WTC11 (cell line): ENCODE measurements around the gene C1QL4. TPM values are rescaled to one million over a fixed set of nuclear protein-coding genes. Genes with fewer than 3 reads are reported as not detected.

Experiments
- ATAC-seq: fragments of 200-7000 bp; cut with Tn5 transposase; 2 replicates; pipeline ENCODE4 v1.10.0; 2021; ENCODE audit warnings: mild to moderate bottlenecking, moderate library complexity
- CTCF ChIA-PET: fragments of 300-600 bp; sonication (Branson Sonifier 250); formaldehyde crosslinking; loops from one replicate; lab custom pipeline; 2021; ENCODE audit warnings: antibody characterized with exemption; lab: Charles Lee
- POLR2A ChIA-PET: fragments of 350-600 bp; sonication (Branson Sonifier 250); formaldehyde crosslinking; loops from one replicate; lab custom pipeline; 2021; ENCODE audit warnings: antibody characterized with exemption; lab: Charles Lee
- DNase-seq: peaks from one replicate; pipeline ENCODE4 v3.0.0; 2021; ENCODE audit warnings: low spot score
- H3K27ac Mint-ChIP-seq: 2 replicates; pipeline ENCODE4 v1.8.0; 2021; ENCODE audit warnings: mixed read lengths
- H3K27me3 Mint-ChIP-seq: 2 replicates; pipeline ENCODE4 v1.8.0; 2021; ENCODE audit warnings: low read depth, mild to moderate bottlenecking, moderate library complexity, mixed read lengths
- H3K36me3 Mint-ChIP-seq: 2 replicates; pipeline ENCODE4 v1.8.0; 2021; ENCODE audit warnings: mixed read lengths
- H3K4me1 Mint-ChIP-seq: 2 replicates; pipeline ENCODE4 v1.8.0; 2022; ENCODE audit warnings: mixed read lengths
- H3K4me3 Mint-ChIP-seq: 2 replicates; pipeline ENCODE4 v1.8.0; 2021; ENCODE audit warnings: mild to moderate bottlenecking, moderate library complexity, mixed read lengths
- H3K9me3 Mint-ChIP-seq: 2 replicates; pipeline ENCODE4 v1.8.0; 2021; ENCODE audit warnings: mixed read lengths
- ATF2 ChIP-seq: sonication (generic); formaldehyde crosslinking; IDR thresholded peaks from 2 replicates; pipeline ENCODE4 v1.8.1; 2022; ENCODE audit warnings: low read depth, missing genetic modification reagents, borderline replicate concordance
- E2F5 ChIP-seq: sonication (generic); formaldehyde crosslinking; IDR thresholded peaks from 2 replicates; pipeline ENCODE4 v1.8.1; 2022; ENCODE audit warnings: mild to moderate bottlenecking, moderate library complexity, missing genetic modification reagents
- ELF4 ChIP-seq: sonication (generic); formaldehyde crosslinking; IDR thresholded peaks from 2 replicates; pipeline ENCODE4 v1.8.1; 2022; ENCODE audit warnings: low read depth, mild to moderate bottlenecking, moderate library complexity, missing genetic modification reagents
- EMX1 ChIP-seq: fragments of 250-450 bp; sonication (Bioruptor Pico); IDR thresholded peaks from 2 replicates; pipeline ENCODE4 v1.8.0; 2021; ENCODE audit warnings: mild to moderate bottlenecking
- ESRRA ChIP-seq: sonication (generic); formaldehyde crosslinking; IDR thresholded peaks from 2 replicates; pipeline ENCODE4 v1.8.1; 2022; ENCODE audit warnings: mild to moderate bottlenecking, missing genetic modification reagents, borderline replicate concordance
- ETV6 ChIP-seq: sonication (generic); formaldehyde crosslinking; IDR thresholded peaks from 2 replicates; pipeline ENCODE4 v1.8.1; 2022; ENCODE audit warnings: mild to moderate bottlenecking, missing genetic modification reagents
- FOXP1 ChIP-seq: sonication (generic); formaldehyde crosslinking; IDR thresholded peaks from 2 replicates; pipeline ENCODE4 v1.8.0; 2022; ENCODE audit warnings: missing genetic modification reagents, mild to moderate bottlenecking, moderate library complexity, borderline replicate concordance
- FOXP4 ChIP-seq: sonication (generic); formaldehyde crosslinking; IDR thresholded peaks from 2 replicates; pipeline ENCODE4 v1.8.0; 2022; ENCODE audit warnings: mild to moderate bottlenecking, missing genetic modification reagents
- GRHL2 ChIP-seq: fragments of 250-450 bp; sonication (Bioruptor Pico); IDR thresholded peaks from 2 replicates; pipeline ENCODE4 v1.8.0; 2022; ENCODE audit warnings: mild to moderate bottlenecking, moderate library complexity; ENCODE audit not compliant: insufficient replicate concordance, severe bottlenecking
- IRF2 ChIP-seq: sonication (generic); formaldehyde crosslinking; IDR thresholded peaks from 2 replicates; pipeline ENCODE4 v1.8.0; 2022; ENCODE audit warnings: low read depth, missing genetic modification reagents, borderline replicate concordance
- PREB ChIP-seq: sonication (generic); formaldehyde crosslinking; IDR thresholded peaks from 2 replicates; pipeline ENCODE4 v1.8.1; 2022; ENCODE audit warnings: mild to moderate bottlenecking, missing genetic modification reagents, moderate library complexity, borderline replicate concordance
- RELA ChIP-seq: sonication (generic); formaldehyde crosslinking; IDR thresholded peaks from 2 replicates; pipeline ENCODE4 v1.8.1; 2022; ENCODE audit warnings: missing genetic modification reagents, mild to moderate bottlenecking, borderline replicate concordance
- ZBTB21 ChIP-seq: sonication (generic); formaldehyde crosslinking; IDR thresholded peaks from 2 replicates; pipeline ENCODE4 v1.8.1; 2023; ENCODE audit warnings: mild to moderate bottlenecking, missing genetic modification reagents, borderline replicate concordance
- ZNF416 ChIP-seq: fragments of 250-450 bp; sonication (Bioruptor Pico); IDR thresholded peaks from 2 replicates; pipeline ENCODE4 v1.9.0; 2021; ENCODE audit warnings: mild to moderate bottlenecking, inconsistent platforms
- ZNF423 ChIP-seq: fragments of 250-450 bp; sonication (Bioruptor Pico); IDR thresholded peaks from 2 replicates; pipeline ENCODE4 v2.1.2; 2022; ENCODE audit warnings: mild to moderate bottlenecking, moderate library complexity
- ZSCAN18 ChIP-seq: fragments of 250-450 bp; sonication (Bioruptor Pico); IDR thresholded peaks from 2 replicates; pipeline ENCODE4 v2.1.2; 2022; ENCODE audit warnings: mild to moderate bottlenecking, moderate library complexity
- total RNA-seq: library from RNA; stranded (reverse); gene quantifications from 3 replicates; pipeline ENCODE4 v1.2.3, GENCODE V29; 2021

C1QL4 gene
- total RNA-seq, 1 experiment from 2014 or later = 1.2 TPM

- TF ChIP-seq PREB (CRISPR knock-in tag) (no peak), ZNF423 (CRISPR knock-in tag) (no peak), ATF2 (CRISPR knock-in tag) (no peak), GRHL2 (CRISPR knock-in tag) (no peak), EMX1 (CRISPR knock-in tag) (no peak), ZNF416 (CRISPR knock-in tag) (no peak), E2F5 (no peak), ELF4 (CRISPR knock-in tag) (no peak)
These were observed 35.2 kb downstream of the C1QL4 start (continued) for GRCh38 chr12:49301760-49302159.

GRCh38 chr12:49298160-49298559 lies 38.8 kb downstream of the C1QL4 start:
- TF ChIP-seq ZBTB21 (CRISPR knock-in tag) = no peak
- Mint-ChIP-seq H3K4me3 (peak overlapping the region; percentile 62; the same call in 1 of the 2 replicates), H3K27ac (no peak overlapping the region), H3K4me1 (peaks cover 22% of the 10 kb centered on the region), H3K27me3 (peaks cover 87% of the 10 kb centered on the region), H3K9me3 (no peaks in the 10 kb centered on the region), H3K36me3 (no peaks in the 10 kb centered on the region)
- no peak for DNase-seq
- ATAC-seq = no peak
- CTCF ChIA-PET = interaction anchor here (0.7 to 1.9 kb wide), 5 partner anchors 25 to 282 kb away, joined by 3 to 11 read pairs (median 4); partner anchors contain the start of gene TROAP
- POLR2A ChIA-PET = no interaction called here

- ChIA-PET CTCF (interaction anchor here (0.6 to 11.7 kb wide), 44 partner anchors 12 to 443 kb away, joined by 3 to 264 read pairs (median 4); partner anchors contain the start of genes C1QL4, DNAJC22, SPATS2 and TMBIM6), POLR2A (interaction anchor here (0.9 to 1.5 kb wide), 5 partner anchors 21 to 50 kb away, joined by 3 to 4 read pairs (median 3); partner anchors contain the start of gene TROAP)
- DNase-seq (no peak), ATAC-seq (no peak)
- TF ChIP-seq ZNF416 (CRISPR knock-in tag) (no peak), RELA (CRISPR knock-in tag) (no peak), ZSCAN18 (no peak), IRF2 (CRISPR knock-in tag) (no peak), ATF2 (CRISPR knock-in tag) (no peak), ETV6 (CRISPR knock-in tag) (no peak), FOXP4 (CRISPR knock-in tag) (no peak), ESRRA (CRISPR knock-in tag) (no peak), ZBTB21 (CRISPR knock-in tag) (no peak), E2F5 (no peak), FOXP1 (CRISPR knock-in tag) (no peak)
- Mint-ChIP-seq H3K4me1 (peaks cover 26% of the 10 kb centered on the region), H3K27me3 (peaks cover 87% of the 10 kb centered on the region), H3K9me3 (no peaks in the 10 kb centered on the region), H3K27ac (no peak overlapping the region), H3K36me3 (no peaks in the 10 kb centered on the region), H3K4me3 (peak overlapping the region; percentile 62)
These were observed 39.3 kb downstream of the C1QL4 start for GRCh38 chr12:49297695-49298060.
